Posterior vena cava (tissue), 2 donors: Measurements from ENCODE around the gene DLG2. TPM values are rescaled to one million over a fixed set of nuclear protein-coding genes. Genes with fewer than 3 reads are reported as not detected.
A peak's percentile ranks its signal among the peaks of the same experiment; 100 is the strongest.

Source experiments
- DNase-seq: peaks from one replicate; pipeline ENCODE4 v3.0.0-alpha.2; 2020; ENCODE audit warnings: low spot score
- intact Hi-C, 2 donors: fragments of 100-400 bp; cut with DNase I; formaldehyde crosslinking; loops; one replicate each; pipeline versions ENCODE4 v1.14.1 to v1.14.2; 2022 to 2023
- total RNA-seq, 2 donors: library from RNA; stranded (reverse); fragmentation: NEBNext Ultra II Directional; extraction: Animal tissue kit (Norgen Biotek cat#: 25700); gene quantifications; one replicate each; pipeline ENCODE4 v1.2.1, GENCODE V29; 2021
- donor health status: DM: yes; HTN: yes; CAD: no.
- donor health status: DM: yes; HTN: yes; CAD: no.

DLG2 gene
- total RNA-seq, 2 donors from 2014 or later: 17.2 to 20.5 TPM

DNA sequence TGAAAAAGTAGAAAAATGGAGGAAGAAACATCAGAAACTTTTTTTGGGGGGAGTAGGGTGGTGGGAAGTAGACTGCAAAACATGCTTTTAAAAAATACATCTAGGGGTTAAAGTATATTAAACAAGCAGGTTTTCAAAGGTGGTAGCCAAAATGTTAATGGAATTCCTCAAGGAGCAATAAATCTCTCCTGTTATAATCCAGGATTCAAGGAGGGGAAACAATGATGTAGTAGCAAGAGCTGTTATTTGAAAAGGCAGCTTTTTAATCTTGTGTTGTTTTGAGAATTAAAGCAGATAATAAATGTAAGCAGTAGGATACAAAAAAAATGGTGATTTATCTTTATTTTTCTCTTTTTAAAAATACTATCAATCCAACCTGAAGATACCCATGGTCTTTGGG, 1604.4 kb downstream of the DLG2 start:
- intact Hi-C loops: no loop called here
- DNase-seq: no peak

DNA sequence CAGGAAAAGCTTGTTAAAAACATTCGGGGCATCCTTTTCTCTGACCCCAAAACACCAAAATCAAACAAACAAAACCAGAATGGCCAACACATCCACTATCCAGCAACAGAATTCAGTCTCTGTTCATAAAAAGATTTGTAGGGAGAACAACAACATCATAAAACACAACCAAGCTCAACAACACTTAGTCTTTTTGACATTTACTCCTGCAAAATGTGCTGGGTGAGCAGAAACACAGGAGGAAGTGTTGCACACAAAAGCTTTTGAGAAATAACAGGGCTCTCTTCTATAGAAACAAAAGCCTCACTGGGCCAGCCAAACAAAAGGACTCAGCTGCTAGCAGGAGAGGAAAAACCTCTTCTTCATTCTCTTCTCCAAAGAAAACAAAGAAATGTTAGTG, 1604.9 kb downstream of the DLG2 start:
- DNase-seq: no peak
- intact Hi-C loops: no loop called here

DNA sequence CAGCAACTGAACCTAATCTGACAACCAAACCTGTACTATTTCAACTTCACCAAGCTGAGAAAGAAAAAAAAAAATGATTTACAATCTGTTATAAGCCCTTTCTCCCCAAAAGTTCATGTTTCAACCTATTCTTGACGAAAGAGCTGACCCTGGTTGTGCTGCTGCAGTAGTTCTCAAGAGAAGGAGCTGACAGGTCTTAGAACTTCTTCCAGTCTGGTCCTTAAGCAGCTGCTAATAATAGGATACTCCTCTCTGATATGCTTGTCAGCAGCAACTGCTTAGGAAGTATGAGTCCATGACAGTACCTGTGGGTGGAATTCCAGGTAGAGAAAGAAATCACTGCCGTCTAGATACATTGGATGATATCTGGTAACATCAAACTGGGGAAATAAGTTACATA, 1605.9 kb downstream of the DLG2 start:
- intact Hi-C loops: no loop called here
- DNase-seq: no peak

DNA sequence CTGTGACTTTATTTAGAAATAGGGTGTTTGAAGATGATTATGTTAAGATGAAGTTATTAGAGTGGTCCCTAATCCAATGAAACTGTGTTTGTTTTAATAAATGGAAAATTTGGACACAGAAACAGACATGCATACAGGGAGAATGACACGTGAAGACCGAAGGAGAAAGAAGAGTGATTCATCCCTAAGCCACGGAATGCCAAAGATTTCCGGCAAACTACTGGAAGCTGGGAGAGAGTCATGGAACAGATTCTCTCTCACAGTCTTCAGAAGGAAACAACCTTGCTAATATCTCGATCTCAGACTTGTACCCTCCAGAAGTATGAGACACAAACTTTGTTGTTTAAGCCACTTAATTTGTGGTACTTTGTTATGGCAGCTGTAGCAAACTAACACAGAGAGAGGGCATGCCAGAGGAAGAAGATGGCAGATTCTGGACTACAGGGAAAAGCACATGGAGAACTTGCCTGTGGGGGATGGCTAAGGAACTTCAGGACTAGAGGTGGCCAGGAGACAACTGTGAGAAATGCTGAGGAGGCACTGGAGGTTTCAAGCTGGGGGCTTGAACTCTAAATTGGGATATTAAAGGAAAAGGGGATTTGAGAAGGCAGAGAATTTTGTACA, 1607.5 kb downstream of the DLG2 start:
- intact Hi-C loops: no loop called here

DNA sequence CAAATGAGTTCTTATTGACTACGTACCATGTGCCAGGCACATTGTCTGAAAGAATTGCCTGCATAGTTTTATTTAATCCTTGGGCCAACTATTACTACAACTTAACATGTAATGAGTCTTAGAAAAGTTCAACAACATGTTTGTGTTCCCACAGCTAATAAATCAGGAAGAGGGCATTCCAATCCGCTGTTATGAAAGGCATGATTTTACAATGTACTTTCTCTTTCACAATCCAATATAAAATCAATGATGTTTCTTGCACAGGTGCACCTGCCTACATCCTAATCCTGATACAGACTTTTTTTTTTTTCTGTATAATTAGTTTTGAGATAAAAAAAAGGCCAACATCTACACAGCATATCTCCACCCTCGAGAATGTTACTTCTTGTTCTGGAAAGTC, 1612.6 kb downstream of the DLG2 start:
- intact Hi-C loops: no loop called here
- DNase-seq: no peak

More for the DNA sequence above, 1607.5 kb downstream of the DLG2 start:
- DNase-seq: no peak

DNA sequence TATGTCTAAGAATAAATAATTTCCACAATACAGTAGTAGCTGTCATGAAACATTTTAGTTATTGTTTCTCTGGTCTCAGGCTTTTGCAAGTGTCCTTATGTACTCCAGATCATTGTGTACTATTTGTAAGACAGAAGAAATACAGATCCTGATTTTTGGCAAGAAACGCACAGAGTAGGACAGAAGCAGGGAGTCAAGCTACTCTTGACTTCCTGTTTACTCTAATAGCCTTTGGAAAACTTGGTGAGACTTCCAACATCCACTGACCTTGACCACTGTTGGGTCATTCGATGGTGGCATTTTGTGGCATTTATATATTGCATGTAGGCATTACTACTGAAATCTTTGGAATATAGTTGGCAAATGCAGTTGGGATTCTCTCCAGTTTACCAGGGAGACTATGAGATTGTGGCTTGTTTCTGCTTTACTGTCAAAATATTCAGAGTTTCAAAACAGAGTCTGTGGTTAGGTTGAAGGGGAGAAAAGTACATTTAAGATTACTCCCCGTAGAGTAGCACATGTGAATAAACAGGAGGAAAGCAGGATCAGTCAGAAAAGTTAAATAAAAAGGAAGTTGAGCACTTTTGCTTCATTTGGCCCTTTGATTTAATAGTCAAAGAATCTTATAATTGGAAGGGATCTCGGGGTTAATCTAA, 1614.8 kb downstream of the DLG2 start:
- intact Hi-C loops: no loop called here

DNA sequence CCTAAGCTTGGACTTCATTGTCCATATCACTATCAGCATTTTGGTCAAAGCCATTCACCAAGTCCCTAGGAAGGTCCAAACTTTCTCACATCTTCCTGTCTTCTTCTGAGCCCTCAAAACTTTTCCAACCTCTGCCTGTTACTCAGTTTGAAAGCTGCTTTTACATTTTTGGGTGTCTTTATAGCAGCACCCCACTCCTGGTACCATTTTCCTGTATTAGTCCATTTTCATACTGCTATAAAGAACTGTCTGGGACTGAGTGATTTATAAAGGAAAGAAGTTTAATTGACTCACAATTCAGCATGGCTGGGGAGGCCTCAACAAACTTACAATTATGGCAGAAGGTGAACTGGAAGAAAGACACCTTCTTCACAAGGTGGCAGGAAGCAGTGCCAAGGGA, 1624.0 kb downstream of the DLG2 start:
- intact Hi-C loops: no loop called here
- DNase-seq: no peak

More for the DNA sequence above, 1614.8 kb downstream of the DLG2 start:
- no peak for DNase-seq

DNA sequence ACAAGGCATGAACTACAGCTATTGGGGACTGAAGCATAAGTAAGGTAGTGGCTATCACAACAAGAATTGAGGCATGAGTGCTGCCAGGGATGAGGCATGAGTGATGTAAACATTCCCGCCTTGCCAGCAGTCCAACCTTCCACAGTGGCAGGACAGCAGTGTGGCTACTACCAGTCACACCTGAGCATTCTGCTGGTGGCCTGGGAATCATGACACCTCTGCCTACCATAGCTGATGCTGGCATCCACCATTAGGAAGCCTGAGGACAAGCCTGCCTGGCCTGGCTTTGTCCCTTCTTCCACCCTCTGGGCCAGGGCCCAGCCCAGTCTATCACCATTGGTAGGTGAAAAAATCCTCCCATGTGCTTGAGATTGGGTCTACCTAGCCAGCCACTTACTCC, 1628.2 kb downstream of the DLG2 start:
- intact Hi-C loops: no loop called here
- DNase-seq: no peak

DNA sequence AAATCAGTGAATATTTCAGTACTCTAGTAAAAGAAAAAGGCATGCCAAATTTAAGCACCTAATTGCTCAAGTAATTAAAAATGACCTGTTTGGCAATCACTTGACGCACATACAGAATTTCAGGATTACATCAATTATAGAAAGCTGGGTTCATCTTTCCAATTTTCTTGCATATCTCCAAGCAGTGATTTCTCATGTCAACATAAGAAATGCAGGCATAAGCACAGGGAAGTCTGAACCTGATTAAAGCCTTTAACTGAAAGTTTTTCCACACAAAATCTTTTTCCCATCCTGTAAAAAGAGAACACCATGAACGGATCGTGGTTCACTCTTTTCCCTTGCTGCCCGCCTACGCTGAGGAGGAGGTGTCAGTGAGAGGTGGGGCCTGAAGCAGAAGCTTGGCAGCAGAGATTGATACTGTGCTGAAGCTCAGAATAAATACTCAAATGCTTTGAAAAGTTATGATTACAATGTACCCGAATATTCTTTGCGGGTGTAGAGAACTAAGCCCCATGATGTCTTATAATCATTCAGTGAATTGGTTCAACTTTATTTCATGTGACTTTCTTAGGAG, 1636.9 kb downstream of the DLG2 start:
- peak; percentile 73 for DNase-seq

DNA sequence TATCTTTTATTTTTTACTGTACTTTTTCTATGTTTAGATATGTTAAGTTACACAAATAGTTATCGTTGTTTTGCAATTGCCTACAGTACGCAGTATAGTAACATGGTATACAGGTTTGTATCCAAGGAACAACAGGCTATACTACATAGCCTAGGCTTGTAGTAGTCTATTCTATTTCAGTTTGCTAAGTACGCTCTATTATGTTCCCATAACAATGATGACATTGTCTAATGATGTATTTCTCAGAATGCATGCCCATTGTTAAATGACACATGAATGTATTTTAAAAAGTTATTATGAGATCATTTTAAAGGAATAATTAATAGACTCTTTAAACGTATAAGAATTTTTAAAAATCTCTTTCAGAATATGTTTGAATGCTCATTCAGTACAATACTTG, 1644.3 kb downstream of the DLG2 start:
- DNase-seq: no peak
- intact Hi-C loops: no loop called here

More for the DNA sequence above, 1636.9 kb downstream of the DLG2 start:
- intact Hi-C loops: no loop called here

DNA sequence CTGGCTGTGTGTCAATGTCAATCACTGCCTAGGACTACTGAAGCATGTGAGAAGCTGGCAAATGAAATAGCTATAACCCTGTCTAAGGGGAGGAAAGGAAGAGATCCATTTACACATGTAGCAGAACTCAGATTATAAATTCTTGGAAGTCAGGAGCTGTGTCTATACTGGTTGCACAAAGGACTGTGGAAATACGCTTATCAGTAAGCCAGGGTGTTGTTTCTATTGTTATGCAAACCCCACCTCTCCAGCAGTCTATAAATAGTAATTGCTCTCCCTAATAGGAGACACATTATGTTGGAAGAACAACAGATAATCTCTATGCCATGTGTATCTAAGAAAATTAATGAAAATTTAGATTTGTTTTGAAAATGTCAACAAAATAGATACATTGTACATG, 1647.6 kb downstream of the DLG2 start:
- intact Hi-C loops: no loop called here

DNA sequence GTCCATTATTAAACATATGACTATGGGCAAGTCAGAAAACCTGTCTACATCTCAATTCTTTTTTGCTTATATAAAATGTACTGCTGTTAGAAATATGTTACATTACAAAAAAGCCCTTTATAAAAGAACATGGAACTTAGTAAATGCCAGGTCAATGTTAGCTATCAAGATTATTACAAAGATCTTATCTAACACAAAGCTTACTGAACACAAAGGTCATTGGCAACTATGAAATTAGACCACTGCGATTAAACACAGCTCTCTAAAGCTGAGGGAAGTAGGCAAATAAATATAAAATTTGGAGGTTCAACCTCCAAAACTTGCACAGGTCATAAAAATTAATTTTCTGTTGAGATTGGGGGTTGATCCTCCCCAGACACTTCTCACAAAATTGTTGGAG, 1648.2 kb downstream of the DLG2 start:
- intact Hi-C loops: no loop called here
- no peak for DNase-seq

More for the DNA sequence above, 1647.6 kb downstream of the DLG2 start:
- DNase-seq: no peak

DNA sequence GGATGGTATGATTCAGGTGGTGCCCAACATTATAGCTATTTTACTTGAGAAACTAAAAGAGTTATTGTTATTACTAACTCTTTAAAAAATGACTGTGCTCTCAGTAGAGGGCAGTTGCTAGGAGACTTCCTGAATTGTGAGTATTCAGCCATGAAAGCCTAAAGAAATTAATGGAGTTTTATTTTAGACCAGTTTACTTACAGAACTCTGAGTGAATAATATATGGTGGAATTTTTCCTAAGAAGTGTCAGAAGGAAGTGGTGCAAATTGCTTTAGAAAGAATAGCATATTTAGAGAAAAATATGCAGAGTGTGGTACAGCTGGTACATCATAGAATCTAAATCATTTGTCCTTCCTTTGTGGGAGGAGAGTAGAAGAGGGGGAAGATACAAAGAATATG, 1651.1 kb downstream of the DLG2 start:
- intact Hi-C loops: no loop called here

DNA sequence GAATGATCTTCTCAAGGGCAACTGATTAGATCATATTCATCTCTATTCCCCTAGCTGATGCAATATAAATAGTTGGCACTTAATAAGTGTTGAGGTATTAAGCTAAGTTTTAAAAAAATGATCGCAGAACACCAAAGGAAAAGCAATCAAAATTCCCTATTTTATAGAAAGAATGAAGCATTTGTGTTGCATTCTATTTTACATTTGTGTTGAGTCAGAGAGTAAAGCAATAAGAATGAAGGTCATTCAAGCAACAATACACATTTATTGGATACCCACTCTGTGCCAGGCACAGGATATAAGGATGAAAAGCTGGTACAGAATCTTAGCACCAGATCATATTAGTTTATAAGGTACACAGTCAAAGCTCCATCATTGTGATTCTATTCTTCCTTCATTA, 1654.6 kb downstream of the DLG2 start:
- intact Hi-C loops: no loop called here

More for the DNA sequence above, 1651.1 kb downstream of the DLG2 start:
- DNase-seq: no peak

DNA sequence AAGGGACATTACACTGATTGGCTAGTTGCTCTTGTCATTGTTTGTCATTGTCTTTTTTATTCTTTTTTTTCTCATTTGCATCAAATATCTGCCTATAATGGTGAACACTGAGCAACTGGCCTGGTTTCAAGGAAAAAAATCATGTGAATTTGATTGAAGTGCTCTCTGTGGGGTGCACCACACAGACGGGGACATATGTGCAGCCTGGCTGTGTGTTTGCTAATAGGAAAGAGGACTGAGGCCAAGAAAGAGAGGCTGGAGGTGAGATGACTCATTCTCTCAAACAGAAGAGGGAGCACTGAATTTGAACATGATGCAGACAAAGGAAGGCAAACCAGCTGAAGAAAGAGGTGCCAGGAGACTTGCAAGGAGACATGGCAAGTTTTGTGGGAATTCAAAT, 1656.1 kb downstream of the DLG2 start:
- DNase-seq: no peak
- intact Hi-C loops: no loop called here

More for the DNA sequence above, 1654.6 kb downstream of the DLG2 start:
- no peak for DNase-seq

DNA sequence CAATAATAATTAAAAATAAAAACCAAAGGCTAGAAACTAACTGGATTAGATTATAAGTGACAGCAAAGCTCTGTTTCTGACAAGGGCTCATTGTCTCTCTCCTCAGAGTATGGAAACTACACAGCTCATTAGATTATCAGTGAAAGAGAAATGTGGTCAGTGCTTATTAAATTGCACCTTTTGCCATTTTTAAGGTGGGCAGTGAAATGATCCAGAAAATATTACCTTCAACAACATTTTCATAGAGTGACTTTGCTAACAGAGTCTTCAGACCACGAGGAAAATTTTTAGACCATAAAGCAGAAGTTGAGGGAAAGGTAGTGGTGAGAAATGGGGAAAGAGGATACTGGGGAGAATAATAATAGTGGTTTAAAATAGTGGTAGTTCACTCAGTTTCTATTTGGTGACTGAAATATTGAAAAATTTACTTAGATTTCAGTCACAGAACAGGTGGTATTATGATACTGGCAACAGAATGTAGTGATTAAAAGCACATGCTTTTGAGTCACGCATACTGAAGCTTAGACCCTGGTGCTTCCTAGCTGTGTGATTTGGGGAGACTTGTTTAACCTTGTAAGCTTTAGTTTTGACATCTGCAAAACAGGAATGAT, 1657.0 kb downstream of the DLG2 start:
- intact Hi-C loops: no loop called here
- no peak for DNase-seq

DNA sequence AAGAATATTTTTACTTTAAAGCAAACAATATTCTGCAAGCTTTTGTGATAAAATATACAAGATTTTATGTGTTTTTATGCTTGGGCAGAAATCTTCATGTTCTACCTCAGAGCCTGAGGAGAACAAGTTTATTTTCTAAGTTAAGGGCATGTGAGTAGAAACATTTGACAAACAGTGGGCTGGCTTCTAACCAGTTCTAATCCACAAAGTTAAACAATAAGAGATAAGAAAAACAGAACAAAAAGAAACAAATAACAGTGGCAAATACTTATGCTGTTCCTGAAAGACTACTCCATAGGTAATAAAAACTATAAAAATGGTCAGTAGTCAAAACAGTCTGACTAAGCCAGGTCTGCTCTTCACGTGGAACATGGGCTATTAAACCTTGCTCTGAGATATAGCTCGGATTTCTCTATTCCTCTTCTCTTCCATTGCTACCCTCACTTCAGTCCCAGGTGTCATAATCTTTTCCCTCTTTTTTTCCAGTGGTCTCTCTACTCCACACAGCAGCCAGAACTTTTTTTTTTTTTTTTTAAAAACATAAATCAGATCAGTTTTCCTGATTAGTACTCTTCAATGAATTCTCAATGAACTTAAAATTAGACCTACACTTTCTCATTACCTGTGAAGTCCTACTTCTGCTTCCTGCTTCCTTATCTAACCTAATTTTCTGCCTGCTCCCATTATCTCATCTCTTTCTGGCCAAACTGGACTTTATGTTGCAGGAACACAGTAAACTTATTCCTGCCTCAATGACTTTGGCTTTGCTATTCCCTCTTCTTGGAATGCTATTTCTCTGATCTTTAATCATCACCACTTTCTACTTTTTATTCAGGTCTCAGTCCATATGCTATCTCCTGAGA, 1669.9 kb downstream of the DLG2 start:
- DNase-seq: no peak
- intact Hi-C loops: no loop called here

DNA sequence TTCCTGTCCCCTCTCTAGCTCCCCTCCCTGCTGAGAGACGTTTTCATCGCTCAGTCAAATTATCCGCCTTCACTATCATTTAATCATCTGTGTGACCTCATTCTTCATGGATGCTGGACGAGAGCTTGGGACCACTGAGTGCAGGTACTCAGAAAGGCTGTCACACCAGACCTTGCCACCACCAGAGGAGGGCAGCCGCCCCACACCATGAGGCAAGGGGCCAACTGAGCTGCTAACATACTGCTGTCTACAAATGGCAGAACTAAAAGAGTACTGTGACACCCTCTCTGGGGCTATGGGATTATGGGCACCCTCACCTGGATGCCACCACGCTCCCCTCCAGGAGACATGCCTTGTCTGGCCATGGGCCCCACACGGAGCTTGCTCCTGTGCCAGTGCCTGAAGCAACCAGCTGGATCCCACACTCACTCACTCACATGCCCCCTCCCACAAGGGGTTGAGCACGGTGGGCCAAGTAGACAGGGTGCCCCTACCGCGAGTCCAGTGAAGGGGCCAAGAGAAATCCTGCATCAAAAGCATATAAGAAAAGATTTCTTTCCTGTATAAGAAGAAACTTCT, 1670.9 kb downstream of the DLG2 start:
- no peak for DNase-seq
- intact Hi-C loops: no loop called here

DNA sequence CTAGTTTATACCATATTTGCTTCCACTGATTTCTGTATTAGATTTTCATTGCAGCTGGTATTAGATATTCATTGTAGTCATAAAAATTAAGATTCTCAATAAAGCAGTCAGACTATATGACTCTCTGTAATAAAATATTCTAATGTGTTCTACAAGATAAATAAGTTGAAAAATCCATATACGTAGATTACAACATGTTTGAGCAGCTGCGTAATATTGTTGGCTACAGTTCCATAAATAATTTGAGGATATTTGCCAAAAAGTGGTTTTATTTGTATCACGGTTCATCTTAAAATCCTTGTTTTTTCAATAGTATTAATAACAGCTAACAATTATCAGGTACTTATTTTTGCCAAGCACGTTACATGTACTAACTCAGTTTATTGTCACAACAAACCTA, 1672.4 kb downstream of the DLG2 start:
- intact Hi-C loops: no loop called here
- DNase-seq: no peak
